Measurements from ENCODE around the gene CACNB3.

CACNB3 gene

DNA sequence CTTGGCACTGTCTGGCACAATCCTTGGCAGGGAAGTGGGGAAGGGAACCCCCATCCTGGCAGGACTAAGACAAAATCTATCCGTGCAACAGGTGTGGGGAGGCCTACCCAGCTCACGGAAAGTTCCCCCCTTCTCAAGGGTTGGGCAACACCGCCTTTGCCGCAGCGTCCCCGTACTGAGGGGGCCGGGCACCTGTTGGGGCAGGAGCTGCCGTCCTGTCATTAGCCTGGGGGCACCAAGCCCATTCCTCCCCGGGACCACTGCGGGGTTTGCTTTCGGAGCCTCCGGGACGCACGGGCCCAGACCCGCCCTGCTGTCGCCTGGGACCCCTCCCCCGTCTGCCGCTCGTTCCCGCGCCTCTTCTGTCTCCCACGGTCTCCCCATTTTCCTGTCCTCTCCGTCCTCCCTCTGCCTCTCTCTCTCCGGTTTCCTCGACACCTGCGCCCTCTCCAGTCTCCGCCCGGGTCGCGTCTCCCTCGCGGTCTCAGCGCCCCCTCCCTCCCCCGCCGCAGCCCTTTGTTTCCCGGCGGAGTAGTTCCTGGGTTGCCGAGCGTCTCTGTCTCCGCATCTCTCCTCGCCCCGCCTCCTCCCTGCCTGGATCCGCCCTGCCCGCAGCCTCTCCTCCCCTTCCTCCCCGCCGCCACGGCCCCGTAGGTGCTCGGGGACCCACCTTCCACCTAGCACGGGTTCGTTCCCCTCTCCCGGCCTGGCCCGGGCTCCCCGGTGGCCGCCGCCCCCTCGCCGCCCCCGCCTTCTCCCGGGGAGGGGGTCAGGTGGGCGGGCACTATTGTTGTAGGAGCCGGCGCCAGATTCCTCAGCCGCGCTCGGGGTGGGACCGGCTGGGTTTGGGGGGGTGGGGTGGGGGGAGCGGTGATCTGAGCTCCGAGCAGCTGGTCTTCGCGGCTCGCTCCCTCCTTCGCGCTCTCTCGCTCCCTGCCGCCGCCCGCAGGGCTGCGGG, at the start of gene CACNB3:
Gene CACNB3 (plus strand): TSS at position 624 of the 958 bp plus-strand sequence. CDS start 434 bp downstream, outside the sequence.
- H3K4me3 ChIP-seq (replicated peaks in 1 of 2; ENCODE audit: low read depth in 2 of 2, low read length in 2 of 2), result peak within 1 kb of the TSS; percentile 69 to 75
- TF ChIP-seq, protein P1, sequence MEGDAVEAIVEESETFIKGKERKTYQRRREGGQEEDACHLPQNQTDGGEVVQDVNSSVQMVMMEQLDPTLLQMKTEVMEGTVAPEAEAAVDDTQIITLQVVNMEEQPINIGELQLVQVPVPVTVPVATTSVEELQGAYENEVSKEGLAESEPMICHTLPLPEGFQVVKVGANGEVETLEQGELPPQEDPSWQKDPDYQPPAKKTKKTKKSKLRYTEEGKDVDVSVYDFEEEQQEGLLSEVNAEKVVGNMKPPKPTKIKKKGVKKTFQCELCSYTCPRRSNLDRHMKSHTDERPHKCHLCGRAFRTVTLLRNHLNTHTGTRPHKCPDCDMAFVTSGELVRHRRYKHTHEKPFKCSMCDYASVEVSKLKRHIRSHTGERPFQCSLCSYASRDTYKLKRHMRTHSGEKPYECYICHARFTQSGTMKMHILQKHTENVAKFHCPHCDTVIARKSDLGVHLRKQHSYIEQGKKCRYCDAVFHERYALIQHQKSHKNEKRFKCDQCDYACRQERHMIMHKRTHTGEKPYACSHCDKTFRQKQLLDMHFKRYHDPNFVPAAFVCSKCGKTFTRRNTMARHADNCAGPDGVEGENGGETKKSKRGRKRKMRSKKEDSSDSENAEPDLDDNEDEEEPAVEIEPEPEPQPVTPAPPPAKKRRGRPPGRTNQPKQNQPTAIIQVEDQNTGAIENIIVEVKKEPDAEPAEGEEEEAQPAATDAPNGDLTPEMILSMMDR (IDR thresholded peaks at IDR 0.05; ENCODE audit: low read depth, low read length), result no peak
- DNase-seq (ENCODE audit: low read depth in 2 of 2), result peak; percentile 43 to 47

DNA sequence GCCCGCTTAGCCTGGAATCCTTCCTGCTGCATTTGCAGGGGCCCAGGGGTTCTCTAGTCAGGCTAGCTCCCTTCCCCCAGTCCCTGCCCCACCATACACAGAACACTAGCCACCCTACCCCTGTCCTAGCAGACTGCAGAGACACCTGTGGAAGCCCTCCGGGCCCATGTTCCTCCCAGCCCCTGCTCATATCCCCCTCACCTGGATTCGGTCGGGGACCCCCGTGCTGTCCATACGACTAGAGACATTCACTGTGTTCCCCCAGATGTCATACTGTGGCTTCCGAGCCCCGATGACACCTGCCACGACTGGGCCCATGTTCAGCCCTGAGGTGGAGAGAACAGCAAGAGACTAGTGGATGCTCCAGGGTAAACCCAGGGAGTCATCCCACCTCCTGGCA, 49.6 kb upstream of the CACNB3 start:
- no peak for DNase-seq (ENCODE audit: low read depth in 2 of 2)
- TF ChIP-seq, protein P1 (IDR thresholded peaks at IDR 0.05; ENCODE audit: low read depth, low read length), result no peak
- H3K4me3 ChIP-seq (replicated peaks in 1 of 2; ENCODE audit: low read depth in 2 of 2, low read length in 2 of 2), result no peak overlapping the region

DNA sequence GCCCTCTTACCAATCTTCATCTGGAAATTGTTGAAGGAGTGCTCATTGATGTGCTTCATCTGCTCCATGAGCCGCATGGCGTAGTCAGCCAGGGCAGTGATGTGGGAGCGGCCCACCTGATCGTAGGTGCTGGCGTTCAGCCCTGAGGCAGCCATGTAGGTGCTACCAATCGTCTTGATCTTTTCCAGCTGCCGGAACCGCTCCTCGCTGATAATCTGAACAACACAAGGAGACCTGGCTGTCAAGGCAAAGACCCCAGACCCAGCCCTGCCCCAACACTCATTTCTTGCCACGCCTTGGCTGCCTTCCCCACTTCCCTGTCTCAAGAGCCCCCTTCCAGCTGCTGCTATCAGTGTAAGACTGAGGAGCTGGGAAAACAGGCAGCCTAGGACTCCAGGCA, 47.5 kb upstream of the CACNB3 start:
- no peak overlapping the region for H3K4me3 ChIP-seq (replicated peaks in 1 of 2; ENCODE audit: low read depth in 2 of 2, low read length in 2 of 2)
- no peak for DNase-seq (ENCODE audit: low read depth in 2 of 2)
- TF ChIP-seq, protein P1 (IDR thresholded peaks at IDR 0.05; ENCODE audit: low read depth, low read length), result no peak

DNA sequence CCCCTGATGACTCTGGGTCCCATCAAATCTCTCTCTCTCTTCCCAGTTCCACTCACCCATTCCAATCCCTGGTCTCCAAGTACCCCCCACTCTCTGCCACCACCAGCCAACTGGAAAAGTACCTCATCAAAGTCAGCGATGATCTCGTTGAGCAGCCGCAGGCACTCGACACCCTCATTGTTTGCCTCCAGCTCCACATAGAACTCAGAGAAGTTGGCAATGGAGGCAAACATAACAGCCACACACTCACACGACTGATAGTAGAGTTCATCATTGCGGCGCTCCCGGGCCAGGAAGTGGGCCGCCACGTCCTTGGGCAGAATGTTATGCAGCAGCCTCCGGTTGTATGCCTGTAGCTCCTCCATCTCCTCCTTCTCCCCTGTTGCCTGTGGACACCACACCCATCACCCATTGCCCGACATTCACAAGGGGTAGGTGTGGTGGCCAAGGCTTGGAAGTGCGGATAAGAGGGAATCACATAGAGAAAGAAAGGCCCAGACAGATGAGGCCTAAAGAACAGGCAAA, 46.6 kb upstream of the CACNB3 start:
- TF ChIP-seq, protein P1 (IDR thresholded peaks at IDR 0.05; ENCODE audit: low read depth, low read length), result no peak
- H3K4me3 ChIP-seq (replicated peaks in 1 of 2; ENCODE audit: low read depth in 2 of 2, low read length in 2 of 2), result no peak overlapping the region
- no peak for DNase-seq (ENCODE audit: low read depth in 2 of 2)

DNA sequence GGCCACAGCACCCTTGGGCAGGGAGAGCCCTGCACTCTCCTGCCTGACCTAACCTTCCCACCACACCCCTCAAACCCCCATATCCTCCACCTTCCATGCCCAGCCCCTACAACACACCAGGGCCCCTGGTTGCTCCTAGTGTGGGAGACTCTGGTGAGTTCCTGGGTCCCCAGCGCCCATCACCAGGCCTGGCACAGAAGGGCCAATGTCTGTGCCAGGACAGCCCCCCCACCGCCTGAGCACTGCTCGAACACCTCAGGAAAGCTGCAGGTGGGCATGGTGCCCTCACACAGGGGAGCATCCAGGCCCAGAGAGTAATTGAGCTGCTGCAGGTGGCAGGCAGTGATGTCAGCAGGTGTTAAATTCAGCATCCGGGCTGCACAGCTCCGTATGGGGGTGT, 44.6 kb upstream of the CACNB3 start:
- TF ChIP-seq, protein P1 (IDR thresholded peaks at IDR 0.05; ENCODE audit: low read depth, low read length), result no peak
- H3K4me3 ChIP-seq (replicated peaks in 1 of 2; ENCODE audit: low read depth in 2 of 2, low read length in 2 of 2), result no peak overlapping the region
- DNase-seq (ENCODE audit: low read depth in 2 of 2), result no peak

DNA sequence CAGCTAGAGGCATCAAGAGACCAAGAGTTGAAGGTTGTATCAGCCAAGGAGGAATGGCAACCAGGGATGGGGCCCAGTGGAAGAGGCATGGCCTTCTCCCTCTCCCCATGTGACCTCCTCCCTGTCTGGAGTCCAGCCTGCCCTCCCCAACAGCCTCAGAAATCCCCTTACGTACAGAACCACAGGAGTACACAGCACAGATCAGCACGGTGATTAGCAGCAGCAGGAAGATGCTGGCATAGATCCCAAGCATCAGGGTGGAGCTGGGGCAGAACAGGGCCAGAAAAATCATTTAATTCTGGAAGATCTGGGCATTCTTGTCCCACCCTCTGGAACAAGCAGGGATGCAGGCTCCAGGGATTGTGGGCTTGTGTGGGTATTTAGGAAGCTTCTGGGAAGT, 43.8 kb upstream of the CACNB3 start:
- no peak overlapping the region for H3K4me3 ChIP-seq (replicated peaks in 1 of 2; ENCODE audit: low read depth in 2 of 2, low read length in 2 of 2)
- DNase-seq (ENCODE audit: low read depth in 2 of 2), result no peak
- TF ChIP-seq, protein P1 (IDR thresholded peaks at IDR 0.05; ENCODE audit: low read depth, low read length), result no peak

All from cardiac fibroblast (primary cell).